ENCODE data around the gene TBC1D16.

GRCh38 chr17:80006811-80007752 is 28.6 kb downstream of the TBC1D16 start:
- TF ChIP-seq, protein P1, sequence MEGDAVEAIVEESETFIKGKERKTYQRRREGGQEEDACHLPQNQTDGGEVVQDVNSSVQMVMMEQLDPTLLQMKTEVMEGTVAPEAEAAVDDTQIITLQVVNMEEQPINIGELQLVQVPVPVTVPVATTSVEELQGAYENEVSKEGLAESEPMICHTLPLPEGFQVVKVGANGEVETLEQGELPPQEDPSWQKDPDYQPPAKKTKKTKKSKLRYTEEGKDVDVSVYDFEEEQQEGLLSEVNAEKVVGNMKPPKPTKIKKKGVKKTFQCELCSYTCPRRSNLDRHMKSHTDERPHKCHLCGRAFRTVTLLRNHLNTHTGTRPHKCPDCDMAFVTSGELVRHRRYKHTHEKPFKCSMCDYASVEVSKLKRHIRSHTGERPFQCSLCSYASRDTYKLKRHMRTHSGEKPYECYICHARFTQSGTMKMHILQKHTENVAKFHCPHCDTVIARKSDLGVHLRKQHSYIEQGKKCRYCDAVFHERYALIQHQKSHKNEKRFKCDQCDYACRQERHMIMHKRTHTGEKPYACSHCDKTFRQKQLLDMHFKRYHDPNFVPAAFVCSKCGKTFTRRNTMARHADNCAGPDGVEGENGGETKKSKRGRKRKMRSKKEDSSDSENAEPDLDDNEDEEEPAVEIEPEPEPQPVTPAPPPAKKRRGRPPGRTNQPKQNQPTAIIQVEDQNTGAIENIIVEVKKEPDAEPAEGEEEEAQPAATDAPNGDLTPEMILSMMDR (IDR thresholded peaks at IDR 0.05): no peak
- TF ChIP-seq POLR2A (IDR thresholded peaks at IDR 0.05): no peak

All from right lobe of liver (tissue), 4 donors.